Lower lobe of right lung (tissue), 2 donors: ENCODE results near the gene RPLP1. TPM values are rescaled to one million over a fixed set of nuclear protein-coding genes. Genes with fewer than 3 reads are reported as not detected.

Source experiments
- ATAC-seq, 2 donors: fragments of 200-7000 bp; cut with Tn5 transposase; one replicate each; pipeline ENCODE4 v1.9.1; 2020 to 2022; ENCODE audit warnings: mild to moderate bottlenecking in 2 of 2, moderate library complexity in 2 of 2
- DNase-seq: peaks from one replicate; pipeline ENCODE4 v3.0.0-alpha.2; 2020
- H3K27ac ChIP-seq: fragments of 200-600 bp; one replicate; pipeline ENCODE4 v1.8.0; 2022
- H3K27me3 ChIP-seq: fragments of 200-600 bp; one replicate; pipeline ENCODE4 v1.8.0; 2022; ENCODE audit warnings: low read depth
- H3K36me3 ChIP-seq: fragments of 200-600 bp; one replicate; pipeline ENCODE4 v1.8.0; 2022; ENCODE audit warnings: mild to moderate bottlenecking
- H3K4me1 ChIP-seq: fragments of 200-600 bp; one replicate; pipeline ENCODE4 v1.8.0; 2022
- H3K4me3 ChIP-seq: fragments of 200-600 bp; one replicate; pipeline ENCODE4 v1.8.0; 2022; ENCODE audit warnings: mild to moderate bottlenecking
- H3K9me3 ChIP-seq: fragments of 200-600 bp; one replicate; pipeline ENCODE4 v1.8.0; 2022
- CTCF ChIP-seq: fragments of 200-600 bp; IDR thresholded peaks from one replicate; pipeline ENCODE4 v1.8.0; 2022; ENCODE audit warnings: antibody characterized with exemption, mild to moderate bottlenecking
- intact Hi-C: fragments of 100-400 bp; cut with DNase I; formaldehyde crosslinking; loops from one replicate; pipeline ENCODE4 v1.11.0; 2022
- total RNA-seq: library from RNA; stranded (reverse); fragmentation: NEBNext Ultra II Directional; extraction: Animal tissue kit (Norgen Biotek cat#: 25700); gene quantifications from one replicate; pipeline ENCODE4 v1.2.1, GENCODE V29; 2021
- donor health status: DM: no; HTN: yes; CAD: no; lungs with severe emphysema.

RPLP1 gene
- total RNA-seq, 1 donor from 2014 or later, result 1,283 TPM

- Histone ChIP-seq H3K27me3 (no peaks in the 10 kb centered on the region), H3K27ac (no peak overlapping the region), H3K4me1 (peaks cover 6% of the 10 kb centered on the region), H3K4me3 (no peak overlapping the region), H3K9me3 (no peaks in the 10 kb centered on the region), H3K36me3 (no peaks in the 10 kb centered on the region)
- DNase-seq (peak; percentile 69), ATAC-seq (peak; percentile 47 to 56)
- intact Hi-C loops, result no loop called here
- TF ChIP-seq CTCF, result peak; percentile 88
These were observed 25.7 kb downstream of the RPLP1 start for GRCh38 chr15:69478259-69478781.

GRCh38 chr15:69479081-69479480 lies 26.5 kb downstream of the RPLP1 start:
- no peaks in the 10 kb centered on the region for H3K36me3 ChIP-seq
- H3K4me3 ChIP-seq, result no peak overlapping the region
- H3K9me3 ChIP-seq, result no peaks in the 10 kb centered on the region
- intact Hi-C loops, result no loop called here
- H3K4me1 ChIP-seq, result peaks cover 6% of the 10 kb centered on the region
- no peak overlapping the region for H3K27ac ChIP-seq
- ATAC-seq (no peak), DNase-seq (no peak)
- H3K27me3 ChIP-seq, result no peaks in the 10 kb centered on the region
- no peak for TF ChIP-seq CTCF

GRCh38 chr15:69479971-69480370 lies 27.4 kb downstream of the RPLP1 start:
- no peak overlapping the region for H3K4me3 ChIP-seq
- no peaks in the 10 kb centered on the region for H3K27me3 ChIP-seq
- H3K27ac ChIP-seq, result no peak overlapping the region
- no peak for ATAC-seq
- peaks cover 6% of the 10 kb centered on the region for H3K4me1 ChIP-seq
- intact Hi-C loops, result no loop called here
- DNase-seq, result no peak
- H3K9me3 ChIP-seq, result no peaks in the 10 kb centered on the region
- H3K36me3 ChIP-seq, result no peaks in the 10 kb centered on the region
- TF ChIP-seq CTCF, result no peak

- Histone ChIP-seq H3K4me3 (no peak overlapping the region), H3K27me3 (no peaks in the 10 kb centered on the region), H3K27ac (no peak overlapping the region), H3K36me3 (no peaks in the 10 kb centered on the region), H3K4me1 (peaks cover 1% of the 10 kb centered on the region), H3K9me3 (no peaks in the 10 kb centered on the region)
- intact Hi-C loops, result no loop called here
- TF ChIP-seq CTCF, result no peak
- ATAC-seq, result no peak
- DNase-seq, result no peak
These were observed 28.3 kb downstream of the RPLP1 start for GRCh38 chr15:69480932-69481331.

- Histone ChIP-seq H3K27ac (no peak overlapping the region), H3K4me1 (no peaks in the 10 kb centered on the region), H3K4me3 (no peak overlapping the region), H3K36me3 (no peaks in the 10 kb centered on the region), H3K9me3 (no peaks in the 10 kb centered on the region), H3K27me3 (no peaks in the 10 kb centered on the region)
- DNase-seq, result no peak
- ATAC-seq, result no peak
- intact Hi-C loops, result no loop called here
- TF ChIP-seq CTCF, result no peak
These were observed 30.2 kb downstream of the RPLP1 start for GRCh38 chr15:69482686-69483256.
